HG03432 (cell line): Measurements from ENCODE around the gene APBA3.
"Not testable (repeated sequence)": the region's sequence is repeated elsewhere in the genome, so short reads cannot be mapped to it uniquely, and the experiment has no call there.

ENCODE experiments used
- ATAC-seq: cut with Tn5 transposase; IDR thresholded peaks from one replicate; pipeline ENCODE4 v1.9.1; 2021; ENCODE audit warnings: mild to moderate bottlenecking, moderate library complexity; ENCODE audit not compliant: unreplicated experiment

APBA3 gene

GRCh38 chr19:3771906-3772455 lies 10.5 kb upstream of the APBA3 start, which contains the start of gene RAX2:
RAX2 (minus strand) TSS chr19:3772228; CDS start chr19:3771742, 486 bp downstream.
- no peak for ATAC-seq

- ATAC-seq, result no peak
Observed at GRCh38 chr19:3771000-3771905, 9.8 kb upstream of the APBA3 start.

GRCh38 chr19:3770136-3770999 lies 8.9 kb upstream of the APBA3 start:
- ATAC-seq, result no peak

GRCh38 chr19:3769494-3769893 lies 8.0 kb upstream of the APBA3 start:
- ATAC-seq, result no peak

GRCh38 chr19:3768748-3769099 lies 7.2 kb upstream of the APBA3 start:
- no peak for ATAC-seq

- no peak for ATAC-seq
Observed at GRCh38 chr19:3768015-3768747, 6.7 kb upstream of the APBA3 start.

GRCh38 chr19:3767050-3767449 lies 5.6 kb upstream of the APBA3 start:
- no peak for ATAC-seq

GRCh38 chr19:3766520-3766919 lies 5.0 kb upstream of the APBA3 start:
- no peak for ATAC-seq

- not testable (repeated sequence) for ATAC-seq
Observed at GRCh38 chr19:3765757-3766156, 4.3 kb upstream of the APBA3 start.

GRCh38 chr19:3765121-3765520 lies 3.6 kb upstream of the APBA3 start:
- no peak for ATAC-seq

- peak; percentile 69 for ATAC-seq
Observed at GRCh38 chr19:3762501-3763459, 1.3 kb upstream of the APBA3 start, which contains the start of gene MRPL54. MRPL54 (plus strand) TSS chr19:3762682; CDS start chr19:3762701, 19 bp downstream.

- ATAC-seq, result no peak
Observed at GRCh38 chr19:3762130-3762473, 610 bp upstream of the APBA3 start.

GRCh38 chr19:3760871-3761361 lies 576 bp downstream of the APBA3 start:
- ATAC-seq, result no peak

- ATAC-seq, result no peak
Observed at GRCh38 chr19:3759482-3760254, 1.8 kb downstream of the APBA3 start.

GRCh38 chr19:3758297-3758696 lies 3.2 kb downstream of the APBA3 start:
- not testable (repeated sequence) for ATAC-seq

GRCh38 chr19:3757705-3758104 lies 3.8 kb downstream of the APBA3 start:
- ATAC-seq, result not testable (repeated sequence)

GRCh38 chr19:3753631-3754410 lies 7.7 kb downstream of the APBA3 start:
- no peak for ATAC-seq

GRCh38 chr19:3752492-3752891 lies 9.0 kb downstream of the APBA3 start:
- ATAC-seq, result no peak
